Uterus (tissue), 2 donors: ENCODE results near the gene MOB3B.

Experiments used
- POLR2A ChIP-seq, 2 donors: fragments of 450-650 bp; IDR thresholded peaks; one replicate each; pipeline ENCODE4 v1.6.1; 2016; ENCODE audit warnings: antibody characterized with exemption in 2 of 2, mild to moderate bottlenecking in 1 of 2, moderate library complexity in 1 of 2
- TF ChIP-seq, protein P1 (sequence below), 4 experiments: fragments of 200-600 bp in 2 of 4; fragments of 450-650 bp in 2 of 4; sonication (generic) in 2 of 4; IDR thresholded peaks; one replicate each; pipeline ENCODE4 v1.5.1; 2016 to 2019; ENCODE audit warnings: antibody characterized with exemption in 4 of 4, mild to moderate bottlenecking in 2 of 4, moderate library complexity in 1 of 4

DNA sequence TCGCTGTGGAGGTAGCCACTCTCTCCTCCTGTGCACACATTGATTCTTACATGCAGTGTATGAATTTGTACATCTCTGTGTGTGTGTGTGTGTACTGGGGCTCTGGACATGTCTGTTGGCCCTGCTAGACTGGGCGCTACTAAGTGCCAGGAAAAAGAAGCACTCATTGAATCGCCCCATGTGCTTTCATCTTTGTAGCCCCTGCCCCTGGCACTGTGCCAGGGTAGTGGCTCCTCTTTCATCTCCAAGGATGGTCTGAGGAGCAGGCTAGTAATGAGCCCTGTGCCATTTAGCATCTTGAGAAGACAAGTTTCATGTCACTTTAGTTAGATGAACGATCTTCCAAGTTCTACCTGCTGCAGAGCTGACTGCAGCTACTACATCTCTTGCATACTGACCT is 198.2 kb downstream of the MOB3B start:
- TF ChIP-seq, protein P1, sequence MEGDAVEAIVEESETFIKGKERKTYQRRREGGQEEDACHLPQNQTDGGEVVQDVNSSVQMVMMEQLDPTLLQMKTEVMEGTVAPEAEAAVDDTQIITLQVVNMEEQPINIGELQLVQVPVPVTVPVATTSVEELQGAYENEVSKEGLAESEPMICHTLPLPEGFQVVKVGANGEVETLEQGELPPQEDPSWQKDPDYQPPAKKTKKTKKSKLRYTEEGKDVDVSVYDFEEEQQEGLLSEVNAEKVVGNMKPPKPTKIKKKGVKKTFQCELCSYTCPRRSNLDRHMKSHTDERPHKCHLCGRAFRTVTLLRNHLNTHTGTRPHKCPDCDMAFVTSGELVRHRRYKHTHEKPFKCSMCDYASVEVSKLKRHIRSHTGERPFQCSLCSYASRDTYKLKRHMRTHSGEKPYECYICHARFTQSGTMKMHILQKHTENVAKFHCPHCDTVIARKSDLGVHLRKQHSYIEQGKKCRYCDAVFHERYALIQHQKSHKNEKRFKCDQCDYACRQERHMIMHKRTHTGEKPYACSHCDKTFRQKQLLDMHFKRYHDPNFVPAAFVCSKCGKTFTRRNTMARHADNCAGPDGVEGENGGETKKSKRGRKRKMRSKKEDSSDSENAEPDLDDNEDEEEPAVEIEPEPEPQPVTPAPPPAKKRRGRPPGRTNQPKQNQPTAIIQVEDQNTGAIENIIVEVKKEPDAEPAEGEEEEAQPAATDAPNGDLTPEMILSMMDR (IDR thresholded peaks at IDR 0.05), result no peak
- TF ChIP-seq POLR2A (IDR thresholded peaks at IDR 0.05), result no peak
